GM21367 (cell line): Measurements from ENCODE around the gene PINLYP.
"Not testable (repeated sequence)": the region's sequence is repeated elsewhere in the genome, so short reads cannot be mapped to it uniquely, and the experiment has no call there.

Experiments used
- ATAC-seq: cut with Tn5 transposase; IDR thresholded peaks from one replicate; pipeline ENCODE4 v1.9.1; 2021; ENCODE audit not compliant: unreplicated experiment

Gene PINLYP

GRCh38 chr19:43599635-43600295, 24.2 kb downstream of the PINLYP start:
- ATAC-seq = no peak

DNA sequence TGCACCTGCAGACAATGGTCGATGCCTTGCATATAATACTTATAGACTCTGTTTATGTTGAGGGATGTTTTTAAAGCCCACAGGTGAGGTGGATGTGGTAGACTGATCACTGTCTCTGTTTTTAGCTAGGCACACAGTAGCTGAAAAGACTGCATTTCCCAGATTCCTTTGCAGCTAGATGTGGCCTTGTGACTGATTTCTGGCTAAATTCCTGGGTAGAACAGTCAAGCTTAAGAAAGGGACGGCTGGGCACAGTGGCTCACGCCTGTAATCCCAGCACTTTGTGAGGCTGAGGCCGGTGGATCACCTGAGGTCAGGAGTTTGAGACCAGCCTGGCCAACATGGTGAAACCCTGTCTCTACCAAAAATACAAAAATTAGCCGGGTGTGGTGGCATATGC, 24.7 kb downstream of the PINLYP start:
- not testable (repeated sequence) for ATAC-seq

- ATAC-seq = no peak
Observed at GRCh38 chr19:43605875-43606568, 30.4 kb downstream of the PINLYP start.

DNA sequence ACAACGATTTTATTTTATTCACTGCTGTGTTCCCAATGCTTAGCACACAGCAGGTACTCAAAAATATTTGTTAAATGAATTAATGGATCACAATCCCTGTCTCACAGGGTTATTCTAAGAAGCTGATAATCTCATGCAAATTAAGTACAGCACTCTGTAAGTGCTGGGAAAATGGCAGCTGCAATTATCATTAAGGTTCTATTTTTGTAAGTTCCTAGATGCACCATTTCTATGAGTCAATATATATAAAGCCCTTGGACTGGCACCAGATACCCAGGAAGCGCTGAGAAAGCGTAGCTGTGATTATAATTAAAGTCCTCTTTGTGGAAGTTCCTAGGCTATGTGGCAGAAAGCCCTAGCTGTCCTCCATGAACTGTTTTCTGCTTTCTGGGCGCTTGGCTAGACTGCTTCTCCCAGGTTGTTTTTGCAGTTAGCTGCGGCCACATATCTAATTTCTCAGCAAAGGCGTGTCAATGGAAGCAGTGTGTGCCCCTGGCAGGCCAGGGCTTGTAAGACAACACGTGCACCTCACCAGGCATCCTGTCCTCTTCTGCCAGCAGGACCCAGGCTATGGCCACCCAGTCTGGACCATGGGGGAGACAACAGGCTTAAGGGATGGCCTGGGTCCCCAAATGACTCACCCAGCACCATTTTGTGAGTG, 31.1 kb downstream of the PINLYP start:
- ATAC-seq = no peak

DNA sequence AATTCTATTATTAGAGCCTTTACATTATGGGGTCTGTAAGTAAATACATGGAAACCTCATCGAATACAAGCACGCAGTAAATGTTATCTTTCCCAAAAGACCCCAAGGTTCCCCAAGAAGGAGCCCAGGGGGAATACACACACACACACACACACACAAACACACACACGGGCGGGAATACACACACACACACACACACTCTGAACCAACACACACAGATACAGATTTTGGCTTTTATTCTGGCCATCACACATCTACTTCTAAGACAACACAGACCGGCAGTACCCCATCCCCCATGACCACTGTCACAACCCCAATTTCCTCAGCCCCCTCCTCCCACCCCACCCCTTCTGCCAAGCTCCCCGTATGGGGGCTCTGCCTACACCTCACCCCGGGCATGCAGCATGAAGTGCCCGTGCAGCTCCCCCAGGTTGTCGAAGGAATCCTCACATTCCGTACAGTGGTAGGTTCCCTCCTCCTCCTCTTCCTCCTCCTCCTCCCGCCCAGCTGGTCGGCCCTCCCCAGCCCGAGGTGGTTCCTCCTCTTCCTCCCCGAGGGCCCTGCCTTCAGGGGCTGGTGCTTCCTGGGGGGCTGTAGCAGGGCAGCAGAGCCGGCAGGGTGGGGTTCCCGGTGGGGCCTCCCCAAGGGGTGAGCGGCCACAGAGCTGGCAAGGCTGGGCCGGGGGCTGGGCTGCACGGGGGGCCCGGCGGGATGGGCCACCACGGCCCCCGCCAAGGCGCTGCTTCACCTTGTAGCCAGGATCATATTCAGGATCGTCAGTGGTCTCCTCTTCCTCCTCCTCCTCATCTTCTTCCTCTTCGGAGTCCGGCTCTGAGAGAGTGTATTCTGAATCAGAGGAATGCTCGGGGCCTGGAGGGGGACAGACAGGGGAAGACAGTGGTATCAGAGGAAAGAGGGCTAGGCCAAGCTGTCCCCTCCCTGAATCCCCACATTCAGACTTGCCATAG, 31.9 kb downstream of the PINLYP start:
- ATAC-seq = no peak

DNA sequence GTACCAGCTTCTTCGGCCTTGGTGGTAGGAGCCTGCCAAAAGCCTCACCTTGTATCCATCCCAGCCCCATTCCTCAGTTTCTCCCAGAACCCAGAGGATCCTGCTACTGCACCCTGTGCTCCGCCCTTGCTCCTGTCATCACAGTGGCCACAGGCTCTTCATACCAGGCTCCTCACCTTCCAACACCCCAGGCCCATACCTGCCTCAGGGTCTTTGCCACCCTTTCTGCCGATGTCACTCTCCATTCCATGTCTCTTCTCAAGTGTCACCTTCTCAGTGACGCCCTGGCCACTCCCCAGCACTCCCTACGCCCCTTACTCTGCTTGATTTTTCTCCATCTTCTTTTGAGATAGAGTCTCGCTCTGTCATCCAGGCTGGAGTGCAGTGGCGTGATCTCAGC, 34.3 kb downstream of the PINLYP start:
- ATAC-seq = no peak

GRCh38 chr19:43610493-43610892, 34.9 kb downstream of the PINLYP start:
- ATAC-seq = no peak

- no peak for ATAC-seq
Observed at GRCh38 chr19:43611788-43612187, 36.2 kb downstream of the PINLYP start, which contains the start of gene SRRM5. TSS of gene SRRM5 (plus strand) at chr19:43612088. CDS start at chr19:43612122, 34 bp downstream.

- no peak for ATAC-seq
Observed at GRCh38 chr19:43612374-43612773, 36.8 kb downstream of the PINLYP start.

GRCh38 chr19:43616306-43616705, 40.7 kb downstream of the PINLYP start:
- no peak for ATAC-seq

GRCh38 chr19:43616954-43617353, 41.4 kb downstream of the PINLYP start:
- no peak for ATAC-seq

- ATAC-seq = peak; percentile 21
Observed at GRCh38 chr19:43618921-43619261, 43.3 kb downstream of the PINLYP start.

GRCh38 chr19:43619262-43620060, 43.9 kb downstream of the PINLYP start, which contains the start of gene ZNF428:
TSS of gene ZNF428 (minus strand) at chr19:43619629. CDS start at chr19:43614304, 5,325 bp downstream.
- ATAC-seq = peak; percentile 52

DNA sequence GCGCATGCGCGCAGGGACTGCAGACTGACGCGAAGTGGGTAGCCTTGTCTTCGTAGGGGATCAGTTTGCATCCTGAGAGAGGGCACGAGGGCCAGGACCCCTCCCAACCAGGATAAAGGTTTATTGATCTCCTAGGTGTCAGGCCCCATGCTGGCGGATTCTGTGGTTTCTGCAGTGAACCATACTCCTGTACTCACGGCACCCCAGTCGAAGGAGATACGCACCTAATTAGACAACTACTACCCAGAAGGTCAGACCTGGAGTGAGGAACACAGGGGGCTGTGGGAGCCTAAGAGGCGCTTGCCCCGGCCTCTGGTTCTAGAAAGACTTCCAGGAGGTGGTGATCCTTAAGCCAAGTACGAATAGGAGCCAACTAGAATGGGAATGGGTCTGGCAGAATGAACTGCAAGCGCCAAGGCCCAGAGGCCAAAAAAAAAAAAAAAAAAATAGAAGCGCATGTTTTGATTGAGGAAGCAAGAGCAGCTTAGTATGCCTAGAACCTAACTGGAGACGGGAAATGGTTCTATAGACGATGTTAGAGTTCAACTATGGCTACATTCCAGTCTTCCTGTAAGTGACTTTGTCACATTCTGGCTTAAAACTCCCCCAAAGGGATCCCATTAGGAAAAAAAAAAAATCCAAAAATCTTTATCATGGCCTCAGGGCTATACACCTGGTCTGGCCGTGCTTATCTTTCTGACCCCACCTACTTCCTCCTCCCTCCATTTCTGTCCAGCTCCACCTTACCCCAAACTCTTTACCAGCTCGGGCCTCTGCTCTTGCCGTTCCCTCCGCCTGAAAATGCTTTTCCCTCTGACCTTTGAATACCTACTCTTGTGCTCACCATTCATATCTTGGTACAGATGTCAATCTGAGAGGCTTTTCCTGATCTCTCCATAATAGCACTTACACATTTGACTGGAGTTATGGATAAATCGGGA, 44.7 kb downstream of the PINLYP start:
- ATAC-seq = no peak

GRCh38 chr19:43622070-43622469, 46.5 kb downstream of the PINLYP start:
- ATAC-seq = no peak

DNA sequence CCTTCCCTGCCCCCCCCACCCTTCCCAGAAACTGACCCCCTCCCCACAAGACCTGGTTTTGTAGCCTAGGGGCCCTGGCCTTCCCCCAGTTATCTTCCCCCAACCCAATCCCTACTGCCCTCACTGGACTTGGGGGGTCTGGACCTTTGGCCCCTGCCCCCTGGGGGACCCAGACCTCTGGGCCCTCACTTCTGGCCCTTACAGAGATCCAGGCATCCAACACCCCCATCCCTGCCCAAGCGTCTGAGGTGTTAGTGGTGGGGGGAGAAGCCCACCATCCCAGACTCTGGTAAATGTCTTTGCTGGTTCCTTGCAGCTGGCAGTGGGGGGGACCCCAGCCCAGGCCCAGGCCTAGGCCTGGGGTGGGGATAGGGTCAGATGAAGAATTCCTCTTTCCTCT, 47.4 kb downstream of the PINLYP start:
- no peak for ATAC-seq

DNA sequence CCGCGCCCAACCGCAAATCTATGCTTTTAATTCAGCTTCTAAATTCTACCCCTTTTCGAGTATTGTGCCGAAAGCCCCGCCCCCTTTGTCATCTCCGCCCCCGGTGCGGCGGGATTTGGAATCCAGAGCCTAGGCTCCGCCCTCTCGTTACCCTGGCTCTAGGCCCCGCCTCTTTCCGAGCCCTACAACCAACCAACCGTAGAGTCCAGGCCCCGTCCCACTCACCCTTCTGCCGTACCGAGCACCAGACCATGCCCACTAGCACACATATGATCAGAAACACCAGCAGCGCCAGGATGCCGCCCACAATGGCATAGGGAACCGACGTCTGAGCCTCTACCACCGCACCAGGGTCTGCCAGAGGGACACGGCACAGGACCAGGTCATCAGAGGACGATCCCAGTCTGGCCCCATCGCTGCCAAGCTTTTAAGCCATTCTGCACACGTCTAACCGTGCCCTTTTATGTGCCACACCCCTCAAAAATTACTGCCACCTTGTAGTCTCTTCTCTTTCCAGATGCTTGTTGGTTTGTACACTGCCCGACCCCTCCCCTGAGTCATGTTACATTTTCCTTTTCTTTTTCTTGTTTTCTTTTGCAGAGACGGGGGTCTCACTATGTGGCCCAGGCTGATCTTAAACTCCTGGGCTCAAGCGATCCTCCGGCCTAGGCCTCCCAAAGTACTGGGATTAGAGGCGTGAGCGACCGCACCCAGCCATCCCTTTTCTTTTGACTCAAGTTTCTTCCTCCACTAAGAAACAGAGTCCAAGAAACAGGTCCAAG, 48.5 kb downstream of the PINLYP start:
- ATAC-seq = no peak

- ATAC-seq = no peak
Observed at GRCh38 chr19:43624933-43625332, 49.3 kb downstream of the PINLYP start.
